A673 (cell line): ENCODE measurements around the gene DNAH9. TPM values are rescaled to one million over a fixed set of nuclear protein-coding genes. Genes with fewer than 3 reads are reported as not detected.

Experiments used
- BruUV-seq: library from RNA; stranded (reverse); fragments of 400-500 nt; replicated peaks from 2 replicates; lab custom pipeline; 2021; lab: Mats Ljungman, UMichigan
- CTCF ChIA-PET: fragments of 300-600 bp; sonication (Branson Sonifier 250); formaldehyde crosslinking; loops from one replicate; lab custom pipeline; 2022; ENCODE audit warnings: antibody characterized with exemption; lab: Charles Lee
- POLR2A ChIA-PET: fragments of 300-600 bp; sonication (Branson Sonifier 250); formaldehyde crosslinking; loops from one replicate; lab custom pipeline; 2022; ENCODE audit warnings: antibody characterized with exemption; ENCODE audit not compliant: low non-redundant PET; lab: Charles Lee
- DNase-seq: peaks from one replicate; pipeline ENCODE4 v3.0.0-alpha.2; 2015; ENCODE audit warnings: low spot score
- H3K27ac ChIP-seq: fragments of 200-600 bp; sonication (generic); 2 replicates; pipeline ENCODE4 v1.5.1; 2016; ENCODE audit warnings: mixed run types, low read depth, mild to moderate bottlenecking, mixed read lengths, antibody characterized with exemption, low read length; ENCODE audit not compliant: poor library complexity, severe bottlenecking
- H3K27me3 ChIP-seq: fragments of 200-600 bp; sonication (generic); replicated peaks from 2 replicates; pipeline ENCODE4 v1.6.1; 2017; ENCODE audit warnings: mixed run types, low read depth, mild to moderate bottlenecking, mixed read lengths, antibody characterized with exemption, low read length; ENCODE audit not compliant: insufficient read depth, poor library complexity
- H3K36me3 ChIP-seq: fragments of 200-600 bp; sonication (generic); 2 replicates; pipeline ENCODE4 v1.6.1; 2016; ENCODE audit warnings: mixed run types, mild to moderate bottlenecking, mixed read lengths, antibody characterized with exemption, low read length; ENCODE audit not compliant: insufficient read depth, poor library complexity, severe bottlenecking
- H3K4me1 ChIP-seq: fragments of 200-600 bp; sonication (generic); 2 replicates; pipeline ENCODE4 v1.6.1; 2017; ENCODE audit warnings: mixed run types, mild to moderate bottlenecking, mixed read lengths, antibody characterized with exemption, low read length; ENCODE audit not compliant: insufficient read depth, poor library complexity, severe bottlenecking
- H3K4me3 ChIP-seq: fragments of 200-600 bp; sonication (generic); 2 replicates; pipeline ENCODE4 v1.5.1; 2016; ENCODE audit warnings: low read depth, mixed run types, mild to moderate bottlenecking, mixed read lengths, low read length; ENCODE audit not compliant: poor library complexity, severe bottlenecking
- H3K9me3 ChIP-seq: fragments of 200-600 bp; sonication (generic); 2 replicates; pipeline ENCODE4 v1.6.1; 2016; ENCODE audit warnings: mixed run types, low read depth, mild to moderate bottlenecking, mixed read lengths, antibody characterized with exemption, low read length; ENCODE audit not compliant: poor library complexity, severe bottlenecking
- CTCF ChIP-seq: fragments of 300-800, 200-600 bp; sonication (generic); conservative IDR thresholded peaks from 2 replicates; pipeline ENCODE4 v1.5.1; 2017; ENCODE audit warnings: low read depth, mild to moderate bottlenecking, antibody characterized with exemption, low read length, moderate library complexity, mixed read lengths
- EZH2 ChIP-seq: fragments of 200-600 bp; sonication (generic); IDR thresholded peaks from 2 replicates; pipeline ENCODE4 v1.6.1; 2017; ENCODE audit warnings: borderline replicate concordance, low read depth, mild to moderate bottlenecking, mixed read lengths, antibody characterized with exemption, low read length; ENCODE audit not compliant: poor library complexity, severe bottlenecking
- intact Hi-C: fragments of 100-400 bp; cut with micrococcal nuclease; formaldehyde crosslinking; loops from one replicate; pipeline ENCODE4 v1.10.0; 2022; ENCODE audit not compliant: unreplicated experiment
- total RNA-seq: library from RNA; stranded (reverse); gene quantifications from 2 replicates; pipeline ENCODE4 v1.2.3, GENCODE V29; 2021

DNAH9 gene
- total RNA-seq, 1 experiment from 2014 or later: 6.6 TPM

GRCh38 chr17:11816409-11816808 is 218.1 kb downstream of the DNAH9 start:
- no TSS peak for BruUV-seq
- no peak overlapping the region for H3K4me3 ChIP-seq
- CTCF ChIA-PET: no interaction called here

DNA sequence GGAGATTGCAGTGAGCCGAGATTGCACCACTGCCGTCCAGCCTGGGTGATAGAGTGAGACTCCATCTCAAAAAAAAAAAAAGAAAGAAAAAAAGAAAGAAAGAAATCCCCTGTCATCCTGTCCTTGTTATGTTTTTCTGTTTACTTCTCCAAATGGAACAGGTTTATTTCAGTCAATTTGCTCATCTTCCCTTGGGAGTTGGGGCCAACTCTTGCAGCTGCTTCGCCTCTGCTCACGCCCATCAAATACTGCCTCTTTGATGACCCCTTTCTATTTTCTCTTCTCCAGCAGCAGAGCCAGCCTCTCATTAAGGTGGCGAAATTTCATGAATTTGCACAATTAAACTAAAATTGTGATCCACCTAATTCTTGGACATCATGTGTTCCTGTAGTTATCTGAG is 225.6 kb downstream of the DNAH9 start:
- Histone ChIP-seq H3K27ac (no peak overlapping the region), H3K9me3 (no peaks in the 10 kb centered on the region), H3K4me1 (no peaks in the 10 kb centered on the region), H3K36me3 (no peaks in the 10 kb centered on the region), H3K4me3 (no peak overlapping the region), H3K27me3 (no peaks in the 10 kb centered on the region)
- CTCF ChIA-PET: no interaction called here
- no peak for DNase-seq
- POLR2A ChIA-PET: no interaction called here
- intact Hi-C loops: no loop called here
- BruUV-seq: no TSS peak
- TF ChIP-seq EZH2 (no peak), CTCF (no peak)

More at GRCh38 chr17:11816409-11816808, 218.1 kb downstream of the DNAH9 start:
- POLR2A ChIA-PET: no interaction called here
- TF ChIP-seq EZH2 (no peak), CTCF (no peak)
- intact Hi-C loops: no loop called here
- Histone ChIP-seq H3K9me3 (no peaks in the 10 kb centered on the region), H3K27me3 (no peaks in the 10 kb centered on the region), H3K27ac (no peak overlapping the region), H3K4me1 (no peaks in the 10 kb centered on the region), H3K36me3 (no peaks in the 10 kb centered on the region)
- no peak for DNase-seq

GRCh38 chr17:11825572-11826209 is 227.4 kb downstream of the DNAH9 start:
- Histone ChIP-seq H3K4me3 (no peak overlapping the region), H3K4me1 (no peaks in the 10 kb centered on the region), H3K9me3 (no peaks in the 10 kb centered on the region), H3K36me3 (no peaks in the 10 kb centered on the region), H3K27ac (no peak overlapping the region), H3K27me3 (no peaks in the 10 kb centered on the region)
- intact Hi-C loops: no loop called here
- CTCF ChIA-PET: no interaction called here
- no peak for DNase-seq
- TF ChIP-seq EZH2 (no peak), CTCF (no peak)
- POLR2A ChIA-PET: no interaction called here
- BruUV-seq: no TSS peak
